GM18502 (cell line): ENCODE measurements around the gene ZNF311.
A peak's percentile ranks its signal among the peaks of the same experiment; 100 is the strongest.

ENCODE experiments used
- ATAC-seq: cut with Tn5 transposase; IDR thresholded peaks from one replicate; pipeline ENCODE4 v1.9.1; 2021; ENCODE audit warnings: mild to moderate bottlenecking; ENCODE audit not compliant: unreplicated experiment, poor library complexity

Gene ZNF311

DNA sequence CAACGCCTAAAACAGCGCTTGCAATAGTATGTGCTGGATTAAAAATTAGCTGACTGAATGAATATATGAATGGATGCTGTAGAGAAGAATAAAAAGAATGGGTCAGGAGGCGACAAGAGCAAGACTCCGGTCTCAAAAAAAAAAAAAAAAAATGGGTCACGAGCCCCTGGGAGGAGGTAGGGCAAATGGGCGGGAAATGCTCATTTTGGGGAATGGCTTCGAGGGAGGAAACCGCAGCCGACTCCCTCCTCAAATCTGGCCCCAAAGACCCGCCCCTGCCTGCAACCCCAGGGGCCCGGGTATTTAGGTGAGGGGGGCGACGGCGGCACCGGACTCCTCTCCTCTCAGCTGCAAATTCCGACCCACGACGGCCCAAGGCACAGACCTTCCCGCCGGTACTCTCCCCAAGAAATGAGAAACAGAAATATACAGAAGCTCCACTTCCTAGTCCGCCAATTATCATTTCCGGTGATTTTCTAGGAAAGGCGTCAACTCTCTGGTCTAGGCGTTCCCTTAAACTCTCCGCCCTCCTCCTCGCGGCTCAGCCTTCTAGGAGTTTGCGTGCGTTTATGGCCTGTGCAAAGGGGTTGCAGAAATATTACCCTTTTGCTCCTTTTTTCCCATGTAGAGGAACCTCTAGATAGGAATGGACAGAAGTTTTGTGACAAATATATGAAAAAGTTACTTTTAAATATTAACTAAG is at the start of gene ZNF311:
ZNF311 (minus strand) TSS at position 133 of the 703 bp plus-strand sequence. CDS start 1,361 bp downstream, outside the sequence.
- peak; percentile 44 for ATAC-seq

DNA sequence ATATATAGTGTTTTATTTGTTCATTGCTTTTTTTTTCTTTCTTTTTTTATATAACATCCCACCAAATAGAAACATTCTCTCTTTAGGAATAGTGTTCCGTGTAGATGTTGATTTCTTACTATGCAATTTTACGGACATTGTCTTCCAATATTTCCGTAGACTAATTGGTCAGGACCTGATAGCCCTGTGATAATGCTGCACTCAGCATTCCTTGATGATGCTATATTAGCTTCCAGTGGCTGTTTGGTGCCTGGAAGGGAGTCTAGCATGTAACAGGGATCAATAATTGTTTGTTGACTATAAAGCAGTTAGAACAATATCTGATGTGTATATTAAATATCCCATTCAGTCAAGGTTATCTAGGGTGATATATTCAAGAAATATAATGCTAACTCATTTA is 46.6 kb upstream of the ZNF311 start:
- no peak for ATAC-seq

DNA sequence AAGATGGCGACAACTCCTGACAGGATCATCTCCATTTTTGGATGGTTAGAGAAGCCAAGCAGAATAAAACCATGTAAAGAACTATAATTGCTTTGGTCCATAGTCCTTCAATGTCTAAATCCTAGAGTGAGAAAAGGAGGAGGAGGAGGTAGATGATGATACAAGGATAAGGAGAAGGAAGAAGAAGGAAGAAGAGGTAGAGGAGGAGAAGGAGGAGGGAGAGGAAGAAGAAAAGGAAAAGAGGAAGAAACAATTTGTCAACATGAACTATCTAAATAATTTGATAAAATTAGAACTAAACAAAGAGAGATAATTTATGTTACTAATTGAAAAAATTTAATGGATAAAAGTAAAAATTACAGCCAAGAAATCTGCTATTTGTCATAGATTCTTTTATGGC is 40.0 kb upstream of the ZNF311 start, which contains the start of gene OR2W1:
OR2W1 (minus strand) TSS at position 101 of the 400 bp plus-strand sequence; CDS start at position 101, 0 bp downstream.
- no peak for ATAC-seq

DNA sequence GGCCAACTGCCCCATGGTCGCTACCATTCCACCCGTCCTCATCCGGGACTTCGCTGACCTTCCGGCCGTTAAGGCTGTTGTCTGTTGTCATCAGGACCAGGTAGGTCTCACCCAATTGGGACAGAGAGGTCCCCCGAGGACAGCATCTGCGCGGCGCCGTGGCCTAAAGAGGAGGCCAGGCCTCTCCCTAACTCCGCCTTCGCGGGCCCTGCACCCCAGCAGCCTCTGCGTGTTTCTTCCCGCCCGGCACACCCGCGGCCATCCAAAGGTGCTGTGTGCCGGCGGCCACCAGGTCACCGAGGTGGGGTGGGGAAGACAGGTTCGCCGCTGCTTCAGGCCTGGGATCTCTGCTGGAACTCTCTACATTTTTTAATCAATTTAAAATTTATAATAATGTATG is 30.8 kb upstream of the ZNF311 start:
- ATAC-seq, result no peak

DNA sequence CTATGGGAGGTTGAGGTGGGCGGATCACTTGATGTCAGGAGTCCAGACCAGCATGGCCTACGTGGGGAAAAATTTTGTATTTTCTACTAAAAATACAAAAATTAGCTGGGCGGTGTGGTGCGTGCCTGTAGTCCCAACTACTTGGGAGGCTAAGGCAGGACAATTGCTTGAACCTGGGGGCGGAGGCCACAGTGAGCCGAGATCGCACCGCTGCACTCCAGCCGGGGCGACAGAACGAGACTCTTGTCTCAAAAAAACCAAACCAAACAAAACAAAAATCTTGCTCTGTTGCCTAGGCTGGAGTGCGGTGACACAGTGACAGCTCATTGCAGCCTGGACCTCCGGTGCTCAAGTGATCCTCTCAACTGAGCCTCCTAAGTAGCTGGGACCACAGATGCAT is 23.7 kb upstream of the ZNF311 start:
- ATAC-seq, result no peak

DNA sequence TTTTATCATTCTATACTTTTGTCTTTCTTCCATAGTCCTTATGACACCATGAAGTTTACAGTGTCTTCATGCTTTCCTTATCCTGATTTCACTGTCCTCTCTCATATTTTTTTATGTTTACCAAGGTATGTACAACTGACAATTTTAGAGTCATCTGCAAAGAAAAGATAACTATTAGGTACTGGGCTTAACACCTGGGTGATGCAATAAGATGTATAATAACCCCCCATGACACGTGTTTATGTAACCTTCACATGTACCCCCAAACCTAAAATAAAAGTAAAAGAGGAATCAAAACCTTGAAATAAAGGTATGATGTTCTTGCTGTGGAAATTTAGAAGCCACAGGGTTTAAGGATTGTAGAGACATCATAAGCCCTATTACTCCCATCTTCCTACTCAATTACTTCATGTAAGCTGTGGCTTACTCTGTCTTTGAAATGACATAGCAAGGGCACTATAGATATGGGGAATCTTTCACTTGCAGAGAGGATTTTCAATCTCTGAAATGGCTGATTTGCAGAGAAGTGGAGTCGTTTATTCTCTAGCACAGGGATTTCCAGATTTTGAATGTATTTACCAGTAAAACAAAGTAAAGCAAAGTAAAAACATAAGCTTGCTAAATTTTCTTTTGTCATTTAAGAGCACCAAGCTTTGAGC is 20.9 kb upstream of the ZNF311 start:
- no peak for ATAC-seq

DNA sequence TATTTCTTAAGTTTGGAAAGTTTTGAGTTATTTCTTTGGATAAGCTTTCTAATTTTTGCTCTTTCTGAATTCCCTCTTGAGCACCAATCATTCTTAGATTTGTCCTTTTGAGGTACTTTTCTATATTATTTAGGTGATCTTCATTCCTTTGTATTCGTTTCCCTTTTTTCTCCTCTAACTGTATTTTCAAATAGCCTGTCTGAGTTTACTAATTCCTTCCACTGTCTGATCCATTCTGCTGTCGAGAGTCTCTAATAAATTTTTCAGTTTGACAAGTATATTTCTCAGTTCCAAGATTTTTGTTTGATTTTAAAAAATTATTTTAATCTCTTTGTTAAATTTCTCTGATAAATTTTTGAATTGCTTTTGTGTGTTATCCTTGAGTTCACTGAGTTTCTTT is 16.3 kb upstream of the ZNF311 start:
- no peak for ATAC-seq

DNA sequence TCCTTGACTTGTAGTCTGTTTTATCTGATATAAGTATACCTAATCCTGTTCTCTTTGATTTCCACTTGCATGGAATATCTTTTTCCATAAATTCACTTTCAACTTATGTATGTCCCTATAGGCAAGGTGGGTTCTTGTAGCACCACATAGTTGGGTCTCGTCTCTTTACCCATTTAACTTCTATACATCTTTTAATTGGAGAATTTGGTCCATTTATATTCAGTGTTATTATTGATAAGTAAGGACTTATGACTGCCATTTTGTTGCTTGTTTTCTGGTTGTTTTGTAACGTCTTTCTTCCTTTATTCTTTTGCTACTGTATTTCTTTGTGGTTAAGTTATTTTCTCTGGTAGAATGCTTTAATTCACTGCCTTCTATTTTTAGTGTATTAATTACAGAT is 14.5 kb upstream of the ZNF311 start:
- no peak for ATAC-seq

DNA sequence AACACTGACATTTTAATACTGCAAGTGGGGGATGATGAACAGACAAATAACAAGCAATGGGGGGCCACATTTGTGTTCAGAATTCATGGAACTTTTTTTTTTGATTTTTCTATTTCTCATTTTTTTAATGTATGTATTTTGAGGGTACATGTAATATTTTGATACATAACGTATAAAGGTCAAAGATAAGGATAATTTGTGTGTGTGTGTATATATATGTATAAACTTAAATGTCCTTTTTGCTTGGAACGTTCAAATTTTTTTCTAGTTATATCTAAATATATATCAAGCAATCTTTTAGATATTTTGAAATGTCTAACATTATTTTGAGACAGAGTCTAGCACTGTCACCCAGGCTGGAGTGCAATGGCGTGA is 12.3 kb upstream of the ZNF311 start:
- ATAC-seq, result no peak

DNA sequence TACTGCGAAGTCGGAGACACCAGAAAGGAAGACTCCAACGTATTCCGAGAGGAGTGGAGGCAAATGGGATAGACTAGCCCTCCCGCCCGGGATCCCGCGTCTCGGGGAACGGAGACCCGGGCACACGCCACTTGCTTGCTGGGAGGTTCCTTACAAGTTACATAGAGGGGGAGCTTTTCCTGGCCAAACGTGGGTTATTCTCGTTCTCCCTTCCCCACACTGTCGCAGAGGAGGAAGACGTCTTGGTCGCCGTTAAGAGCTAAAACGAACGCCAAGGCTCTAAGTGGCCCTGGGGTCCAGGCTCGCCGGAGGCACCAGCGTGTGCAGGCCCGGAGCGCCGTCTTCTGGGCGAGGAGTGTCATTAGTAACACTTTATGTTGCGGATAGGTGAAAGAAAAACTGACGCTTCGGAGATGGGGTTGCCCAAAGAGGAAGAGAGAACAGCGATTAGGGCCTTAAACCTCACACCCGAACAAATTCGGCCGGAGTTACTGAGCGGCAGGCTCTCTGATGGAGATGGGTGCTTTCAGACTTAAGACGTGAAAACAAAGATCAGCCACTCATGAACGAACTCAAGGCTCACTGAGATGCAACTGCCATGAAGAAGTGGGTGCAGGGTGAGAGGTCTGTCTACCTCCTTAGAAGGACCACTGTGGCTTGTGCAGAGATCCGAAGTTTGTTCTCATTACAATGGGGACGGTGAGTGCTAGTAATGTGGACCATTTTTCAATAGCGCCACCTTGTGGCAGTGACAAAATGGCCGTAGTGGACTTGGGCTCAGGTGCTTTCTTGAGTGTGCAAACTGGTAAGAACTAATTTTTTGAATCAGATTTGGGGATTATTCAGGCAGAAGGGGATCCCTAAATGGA is 11.7 kb upstream of the ZNF311 start:
- peak; percentile 93 for ATAC-seq

DNA sequence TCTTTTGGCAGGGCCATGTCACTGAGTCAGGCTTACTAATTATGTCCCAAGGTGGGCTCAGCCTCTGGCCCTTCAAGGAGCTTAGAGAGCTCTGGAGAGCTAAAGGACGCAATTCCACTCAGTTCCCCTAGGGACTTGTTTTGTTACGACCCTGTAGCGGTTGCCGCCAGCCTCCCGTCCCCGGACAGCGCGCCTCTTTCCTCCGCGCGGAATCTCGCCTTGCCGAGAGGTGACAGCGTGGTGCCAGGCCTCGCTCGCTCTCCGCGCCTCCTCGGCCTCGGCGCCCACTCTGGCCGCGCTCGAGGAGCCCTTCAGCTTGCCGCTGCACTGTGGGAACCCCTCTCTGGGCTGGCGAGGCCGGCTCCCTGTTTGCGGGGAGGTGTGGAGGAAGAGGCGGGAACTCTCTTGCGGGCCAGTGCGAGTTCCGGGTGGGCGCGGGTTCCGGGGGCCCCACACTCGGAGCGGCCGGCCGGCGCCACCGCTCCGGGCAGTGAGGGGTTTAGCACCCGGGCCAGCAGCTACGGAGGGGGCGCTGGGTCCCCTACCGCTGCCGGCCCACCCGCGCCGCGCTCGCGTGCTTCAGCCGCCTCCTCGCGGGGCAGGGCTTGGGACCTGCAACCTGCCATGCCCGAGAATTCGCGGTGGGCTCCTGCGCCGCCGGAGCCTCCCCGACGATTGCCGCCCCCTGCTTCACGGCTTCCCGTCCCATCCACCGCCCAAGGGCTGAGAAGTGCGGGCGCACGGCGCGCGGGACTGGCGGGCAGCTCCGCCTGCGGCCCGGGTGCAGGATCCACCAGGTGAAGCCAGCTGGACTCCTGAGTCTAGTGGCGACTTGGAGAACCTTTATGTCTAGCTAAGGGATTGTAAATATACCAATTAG is 9.9 kb upstream of the ZNF311 start:
- no peak for ATAC-seq

DNA sequence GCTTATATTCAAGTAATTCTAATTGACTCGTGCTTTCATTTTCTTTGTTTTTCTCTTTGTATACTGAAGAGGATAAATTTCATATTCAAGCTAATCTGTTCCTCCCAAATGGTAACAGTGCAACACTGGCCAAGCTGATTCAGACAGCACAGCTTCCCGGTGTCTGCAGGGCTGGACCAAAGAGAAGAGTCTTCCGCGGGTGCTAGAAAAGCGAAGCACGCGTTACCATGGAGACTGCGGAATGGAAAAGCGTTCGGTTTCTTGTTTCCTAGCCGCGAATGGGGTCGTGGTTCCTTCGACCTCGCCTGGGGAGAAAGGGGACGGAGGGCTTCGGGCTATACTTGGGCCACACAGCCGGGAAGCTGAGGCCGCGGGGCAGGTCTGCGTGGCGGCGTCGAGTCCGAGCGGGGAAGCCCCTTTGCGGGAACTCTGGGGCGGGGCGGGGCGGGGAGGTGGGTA is 6.2 kb upstream of the ZNF311 start:
- no peak for ATAC-seq

DNA sequence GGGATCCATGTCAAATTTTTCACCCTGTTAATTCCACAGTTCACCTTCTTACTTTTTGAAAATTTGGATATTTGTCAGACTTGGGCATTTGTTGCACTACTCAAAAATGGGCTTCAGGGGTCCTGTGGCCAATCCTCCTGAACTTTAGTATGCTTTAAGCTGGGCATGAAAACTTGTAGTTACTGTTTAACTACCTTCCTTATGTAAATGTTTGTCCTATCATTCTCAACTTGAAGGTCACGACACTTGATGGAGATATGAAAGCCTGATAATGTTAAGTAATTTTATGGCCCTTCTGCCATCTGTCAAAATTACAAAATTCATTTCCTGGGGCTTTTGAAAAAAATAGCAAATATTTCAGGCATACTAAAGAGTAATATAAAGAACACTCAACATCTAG is 4.2 kb upstream of the ZNF311 start:
- no peak for ATAC-seq

DNA sequence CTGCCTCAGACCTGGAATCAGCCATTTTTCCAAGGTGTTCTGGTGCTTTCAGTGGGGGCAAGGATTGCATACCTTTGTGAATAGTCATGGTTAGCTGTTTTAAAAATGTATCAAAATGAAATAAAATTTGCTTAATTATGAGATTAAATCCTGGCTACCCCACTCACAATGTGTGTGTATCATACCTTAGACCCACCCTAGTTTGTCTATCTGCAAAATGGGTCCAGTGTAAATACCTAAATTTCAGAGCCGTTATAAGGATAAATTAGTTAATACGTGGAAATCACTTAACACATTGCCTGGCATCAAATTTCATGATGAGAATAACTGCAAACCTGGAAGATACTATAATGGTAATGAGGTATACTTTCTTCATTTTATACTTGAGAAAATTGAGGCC is 3.0 kb upstream of the ZNF311 start:
- no peak for ATAC-seq

DNA sequence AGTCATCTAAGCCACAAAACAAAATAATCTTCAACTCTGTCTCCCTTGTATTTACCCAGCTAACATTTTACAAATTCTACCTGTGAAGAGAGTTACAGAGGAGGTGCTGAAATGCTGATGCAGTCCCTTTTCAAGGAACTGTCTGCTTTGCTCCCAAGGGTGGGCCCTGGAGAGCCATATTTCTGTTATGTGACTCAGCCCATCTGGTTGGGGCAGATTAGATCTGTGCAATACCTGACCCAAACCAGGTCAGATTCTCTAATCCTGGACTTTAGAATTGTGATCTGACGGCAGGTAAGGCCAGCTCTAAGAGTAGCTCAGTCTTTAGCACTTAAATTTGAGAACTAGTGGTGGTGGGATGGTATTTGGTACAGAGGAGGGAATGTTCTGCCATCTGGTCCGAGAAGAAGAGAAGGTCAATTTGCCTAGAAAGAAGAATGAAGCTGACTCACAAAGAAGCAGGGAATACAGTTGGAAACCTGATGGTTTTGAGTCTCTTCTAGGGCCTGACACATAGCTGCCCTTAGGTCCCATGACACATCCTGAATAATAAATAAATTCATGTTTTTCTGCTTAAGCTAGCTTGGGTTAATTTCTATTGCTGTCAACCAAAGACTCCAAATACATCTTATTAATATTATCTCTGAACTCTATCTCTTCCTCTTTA is 8.1 kb downstream of the ZNF311 start:
- ATAC-seq, result no peak

DNA sequence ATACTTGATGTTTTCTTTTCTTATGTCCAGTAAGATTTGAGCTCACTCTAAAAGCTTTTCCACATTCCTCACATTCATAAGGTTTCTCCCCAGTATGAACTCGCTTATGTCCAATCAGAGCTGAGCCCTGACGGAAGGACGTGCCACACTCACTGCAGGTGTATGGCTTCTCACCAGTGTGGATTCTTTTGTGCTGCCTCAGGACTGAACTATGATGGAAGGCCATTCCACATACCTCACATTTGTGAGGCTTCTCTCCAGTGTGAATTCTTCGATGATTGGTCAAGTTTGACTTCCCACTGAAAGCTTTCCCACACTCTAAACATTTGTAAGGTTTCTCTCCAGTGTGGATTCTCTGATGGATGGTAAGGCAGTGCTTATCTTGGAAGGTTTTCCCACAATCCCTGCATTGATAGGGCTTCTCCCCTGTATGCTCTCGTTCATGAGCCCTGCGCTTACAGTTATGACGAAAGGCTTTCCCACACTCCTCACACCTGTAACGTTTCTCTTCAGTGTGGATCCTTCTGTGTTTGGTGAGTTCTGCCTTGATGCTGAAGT is 9.9 kb downstream of the ZNF311 start:
- ATAC-seq, result no peak

DNA sequence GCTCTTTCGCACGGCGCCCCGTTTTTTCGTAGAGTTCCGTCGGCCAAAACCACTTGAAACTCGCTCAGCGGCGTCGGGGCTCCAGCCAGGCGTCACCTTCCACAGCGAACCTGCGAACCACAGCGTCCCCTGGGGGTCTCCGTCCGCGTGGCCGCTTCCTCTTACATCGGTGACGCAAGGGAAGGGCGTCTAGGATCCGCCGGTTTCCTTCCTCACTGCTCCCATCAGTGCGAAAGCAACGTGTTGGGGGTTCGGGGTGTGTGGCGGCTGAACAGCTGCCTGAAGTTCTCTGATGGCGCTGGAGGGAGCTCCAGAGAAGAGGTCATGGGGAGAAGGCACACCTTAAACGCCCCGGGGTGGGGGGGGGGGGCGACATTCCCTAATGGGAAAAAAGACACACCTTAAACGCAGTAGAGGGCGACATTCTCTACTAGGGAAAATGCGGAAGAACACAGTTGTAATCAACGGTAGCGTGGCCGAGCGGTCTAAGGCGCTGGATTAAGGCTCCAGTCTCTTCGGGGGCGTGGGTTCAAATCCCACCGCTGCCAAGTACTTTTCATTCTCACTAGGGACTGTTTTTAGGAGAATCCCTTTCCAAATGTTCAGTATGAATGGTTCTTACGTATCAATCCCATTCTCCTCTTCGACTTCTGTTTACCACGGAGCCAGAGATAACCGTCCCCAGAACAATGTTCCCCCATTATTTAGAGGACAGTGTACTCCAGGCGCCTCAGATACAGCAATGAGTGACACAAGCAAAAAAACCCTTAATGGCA is 16.4 kb downstream of the ZNF311 start:
- ATAC-seq, result no peak

DNA sequence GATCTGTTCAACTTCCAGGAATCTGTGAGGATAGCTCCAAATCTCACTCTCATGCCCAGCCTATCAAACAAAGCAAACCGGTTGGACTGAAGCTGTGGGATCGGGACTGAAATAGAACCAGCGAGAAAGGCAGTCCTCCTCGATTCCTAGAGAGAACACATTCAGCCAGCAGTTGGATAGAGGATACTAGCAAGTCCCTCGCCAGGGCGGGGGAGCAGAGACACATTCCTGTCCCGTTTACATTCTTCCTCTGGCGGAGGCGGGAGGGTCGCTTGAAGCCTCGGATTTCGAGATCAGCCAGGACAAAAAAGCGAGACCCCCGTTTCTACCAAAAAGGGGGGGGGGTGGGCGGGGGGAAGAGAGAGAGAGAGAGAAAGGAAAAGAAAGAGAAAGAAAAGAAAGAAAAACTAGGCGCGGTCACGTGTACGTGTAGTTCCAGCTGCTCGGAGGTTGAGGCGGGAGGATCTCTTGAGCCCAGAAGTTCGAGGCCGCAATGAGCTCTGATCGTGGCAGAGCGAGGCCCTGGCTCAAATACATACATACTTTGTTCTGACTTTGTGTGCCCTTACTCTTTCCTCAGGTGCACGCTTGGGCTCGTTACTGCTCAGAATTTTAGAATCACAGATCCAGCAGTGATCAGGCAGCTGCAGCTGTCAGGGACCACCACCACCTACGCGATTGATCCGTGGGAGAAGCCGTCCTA is 19.5 kb downstream of the ZNF311 start:
- no peak for ATAC-seq
